Measurements from ENCODE around the gene CHPF.

CHPF gene

GRCh38 chr2:219512524-219513216, 30.9 kb downstream of the CHPF start:
- DNase-seq (ENCODE audit: low read depth), result no peak

DNA sequence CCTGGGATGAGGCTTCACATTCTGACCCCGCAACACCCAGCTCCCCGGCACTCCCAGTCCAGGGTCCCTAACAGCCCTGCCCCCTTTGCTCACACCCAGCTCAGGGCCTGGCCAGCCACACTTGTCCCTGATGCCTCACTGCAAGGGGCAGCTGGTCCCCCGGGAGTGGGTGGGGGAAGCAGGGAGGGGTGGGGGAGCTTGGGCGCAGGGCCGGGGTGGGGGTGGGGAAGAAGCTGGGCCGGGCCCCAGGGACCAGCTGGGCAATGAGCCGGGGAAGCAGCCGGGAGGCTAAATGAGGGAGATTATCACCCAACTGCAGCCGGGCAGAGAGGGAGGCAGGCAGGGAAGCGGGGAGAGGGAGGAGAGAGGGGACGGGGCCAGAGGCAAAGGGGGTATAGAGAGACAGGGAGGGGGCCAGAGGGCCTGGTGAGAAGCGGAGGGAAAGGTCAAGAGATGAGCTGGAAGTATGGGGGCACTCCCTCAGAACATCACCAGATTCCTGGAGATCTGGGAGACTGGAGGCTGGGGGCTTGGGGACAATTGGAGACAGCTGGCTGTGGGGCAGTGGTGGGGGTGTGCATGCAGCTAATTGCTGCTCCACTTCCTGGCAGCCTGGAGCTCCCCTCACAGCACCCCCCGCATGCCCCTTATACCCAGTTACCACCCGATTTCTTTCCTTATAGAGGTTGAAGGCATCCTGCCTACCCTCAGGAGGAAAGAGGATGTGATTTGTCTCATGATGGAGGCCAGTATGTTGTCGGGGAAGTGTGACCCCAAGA, 31.9 kb downstream of the CHPF start:
- DNase-seq (ENCODE audit: low read depth), result no peak

- DNase-seq (ENCODE audit: low read depth), result no peak
These were observed 33.0 kb downstream of the CHPF start for GRCh38 chr2:219510512-219511135.

DNA sequence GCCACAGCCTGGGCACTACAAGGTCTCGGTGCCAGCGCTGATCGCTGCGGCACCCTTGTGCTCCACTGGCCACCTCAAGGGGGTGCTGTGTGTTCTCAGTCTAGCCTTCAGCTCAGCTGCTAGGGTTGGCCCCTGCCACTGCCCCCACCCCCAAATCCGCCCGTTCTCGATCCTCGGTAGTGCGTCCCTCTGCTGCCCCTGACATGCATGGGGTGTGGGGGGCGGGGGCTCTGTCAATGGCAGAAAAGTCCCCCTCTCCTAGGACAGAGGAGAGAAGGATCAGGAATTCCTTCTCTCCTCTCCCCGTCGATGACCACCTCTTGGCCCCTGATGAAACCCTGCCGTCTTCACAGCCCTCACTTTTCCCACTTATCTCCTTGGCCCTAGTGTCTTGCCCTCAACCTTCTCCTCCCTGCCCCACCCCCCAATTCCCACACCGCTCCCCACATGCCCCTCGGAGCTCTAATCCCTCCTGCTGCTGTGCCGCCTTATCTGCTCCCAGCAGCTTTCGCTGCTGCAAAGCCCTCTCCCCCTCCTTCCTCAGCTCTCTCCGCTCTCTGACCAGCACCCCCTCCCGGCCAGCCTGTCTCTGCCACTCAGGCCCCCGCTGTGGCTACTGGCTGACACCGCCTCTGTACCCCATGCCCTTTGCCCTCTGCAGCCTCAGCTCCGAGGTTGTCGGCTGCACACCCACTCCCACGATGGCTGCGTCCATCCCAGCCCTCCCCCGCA, 33.7 kb downstream of the CHPF start:
- no peak for DNase-seq (ENCODE audit: low read depth)

GRCh38 chr2:219508971-219509779, 34.4 kb downstream of the CHPF start:
- no peak for DNase-seq (ENCODE audit: low read depth)

GRCh38 chr2:219508444-219508734, 35.2 kb downstream of the CHPF start:
- no peak for DNase-seq (ENCODE audit: low read depth)

GRCh38 chr2:219507581-219508443, 35.8 kb downstream of the CHPF start:
- no peak for DNase-seq (ENCODE audit: low read depth)

GRCh38 chr2:219506802-219507526, 36.6 kb downstream of the CHPF start:
- DNase-seq (ENCODE audit: low read depth), result no peak

DNA sequence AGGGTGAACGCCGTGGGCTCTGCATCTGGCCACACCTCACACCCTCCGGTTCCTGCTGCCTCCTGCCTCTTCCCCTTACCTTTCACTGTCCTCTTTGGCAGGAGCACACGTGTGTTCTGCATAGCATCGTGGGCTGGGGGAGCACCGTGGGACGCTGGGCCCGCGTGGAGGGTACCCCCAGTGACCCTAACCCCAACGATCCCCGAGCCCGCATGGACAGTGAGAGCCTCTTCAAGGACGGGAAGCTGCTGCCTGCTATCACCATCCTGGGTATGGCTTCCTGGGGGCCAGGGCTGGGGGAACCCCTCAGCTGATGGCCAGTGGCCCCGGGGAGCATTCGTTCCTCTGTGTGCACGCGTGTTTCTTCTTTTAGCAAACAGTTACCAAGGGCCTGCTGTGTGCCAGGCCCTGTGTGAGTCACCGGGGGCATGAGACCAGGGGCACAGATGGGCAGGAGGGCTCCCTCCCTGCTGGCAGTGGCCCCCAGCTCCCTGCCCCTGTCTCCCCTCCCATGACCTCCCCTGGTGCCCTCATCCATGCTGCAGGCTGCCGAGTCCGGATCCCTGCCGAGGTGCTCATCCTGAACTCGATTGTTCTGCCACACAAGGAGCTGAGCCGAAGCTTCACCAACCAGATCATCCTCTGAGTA, 37.3 kb downstream of the CHPF start:
- DNase-seq (ENCODE audit: low read depth), result no peak

DNA sequence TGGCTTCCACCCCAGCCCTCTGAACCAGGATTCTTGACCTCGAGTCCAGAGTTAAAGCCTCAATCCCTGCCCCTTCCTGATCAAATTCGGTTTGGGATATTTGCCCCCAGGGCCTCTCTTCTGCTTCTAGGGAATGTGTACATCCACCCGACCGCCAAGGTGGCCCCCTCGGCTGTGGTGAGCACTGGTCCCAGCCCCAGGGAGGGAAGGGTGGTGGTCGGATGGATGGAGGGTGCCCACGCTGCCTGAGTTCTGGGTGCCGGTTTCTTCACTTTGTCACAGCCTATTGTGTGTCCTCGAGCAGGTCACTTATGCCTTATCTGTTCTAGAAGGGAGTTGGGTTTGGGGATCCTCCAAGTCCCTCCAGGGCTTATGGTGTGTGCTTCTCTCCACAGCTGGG, 38.0 kb downstream of the CHPF start:
- no peak for DNase-seq (ENCODE audit: low read depth)

DNA sequence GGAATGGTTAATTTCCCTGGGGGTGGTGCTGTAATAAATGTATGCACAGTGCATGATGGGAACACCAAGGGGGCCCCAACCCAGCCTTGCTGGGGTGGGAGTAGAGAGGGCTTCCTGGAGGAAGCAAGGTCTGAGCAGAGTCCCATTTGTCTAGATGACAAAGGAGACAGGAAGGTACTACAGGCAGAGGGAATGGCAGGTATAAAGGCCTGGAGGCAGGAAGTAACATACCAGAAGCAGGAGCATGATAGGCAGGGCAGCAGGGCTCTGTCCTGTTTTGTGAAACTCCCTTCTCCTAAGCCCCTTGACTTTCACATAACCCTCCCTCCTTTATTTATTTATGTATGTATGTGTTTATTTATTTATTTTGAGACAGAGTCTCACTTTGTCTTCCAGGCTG, 41.0 kb downstream of the CHPF start:
- DNase-seq (ENCODE audit: low read depth), result no peak

- no peak for DNase-seq (ENCODE audit: low read depth)
These were observed 41.8 kb downstream of the CHPF start for GRCh38 chr2:219501849-219502248.

- DNase-seq (ENCODE audit: low read depth), result no peak
These were observed 43.5 kb downstream of the CHPF start for GRCh38 chr2:219500135-219500534.

DNA sequence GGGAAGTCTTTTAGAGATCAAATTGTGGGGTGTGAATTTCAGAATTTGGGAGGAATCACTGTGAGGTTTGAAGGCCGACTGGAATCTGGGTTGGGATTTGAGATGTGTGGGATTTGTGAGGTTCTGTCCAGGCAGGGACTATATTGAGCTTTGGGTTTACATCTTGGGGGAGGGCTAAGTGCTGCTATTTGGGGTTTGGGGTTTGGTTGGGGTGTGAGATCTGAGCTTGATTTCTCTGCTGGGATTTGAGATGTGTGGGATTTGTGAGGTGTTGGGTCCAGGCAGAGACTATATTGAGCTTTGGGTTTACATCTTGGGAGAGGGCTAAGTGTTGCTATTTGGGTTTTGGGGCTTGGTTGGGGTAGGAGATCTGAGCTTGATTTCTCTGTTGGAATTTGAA, 44.1 kb downstream of the CHPF start:
- no peak for DNase-seq (ENCODE audit: low read depth)

GRCh38 chr2:219499058-219499307, 44.6 kb downstream of the CHPF start:
- no peak for DNase-seq (ENCODE audit: low read depth)

DNA sequence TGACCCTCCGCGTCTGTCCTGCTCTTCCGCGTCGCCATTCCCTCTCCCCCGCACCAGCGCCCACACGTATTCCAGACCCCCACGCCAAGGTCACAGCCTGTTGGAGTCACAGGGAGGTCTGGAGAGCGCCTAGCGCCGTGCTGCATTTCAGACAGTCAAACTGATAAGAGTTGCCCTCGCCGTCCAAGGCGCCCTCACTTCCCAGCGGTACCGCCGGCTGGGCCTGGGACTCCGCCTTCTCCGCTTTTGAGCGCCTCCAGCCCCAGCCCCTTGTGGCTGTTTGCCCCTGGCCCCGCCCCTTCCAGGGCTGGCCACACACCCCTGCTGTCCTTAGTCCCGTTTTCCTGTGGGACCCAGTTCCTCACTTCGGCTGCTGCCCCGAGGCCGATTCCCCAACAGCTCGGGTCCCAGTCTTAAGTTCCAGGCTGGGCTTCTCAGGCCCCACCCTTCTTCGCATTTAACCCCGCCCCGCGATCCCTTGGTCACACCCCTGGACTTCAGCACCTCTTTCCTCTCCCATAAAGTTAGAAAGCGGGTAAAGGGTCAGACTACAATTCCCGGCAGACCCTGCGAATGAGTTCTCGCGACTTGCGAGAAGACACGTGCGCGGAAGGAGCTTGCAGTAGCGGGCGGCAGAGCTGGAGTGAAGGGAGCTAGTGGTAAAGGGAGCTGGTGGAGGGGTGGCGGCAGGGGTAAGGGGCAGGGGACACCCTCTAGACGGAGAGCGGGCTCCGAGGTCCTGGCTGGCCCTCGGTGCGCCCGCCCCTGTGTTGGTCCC, 45.1 kb downstream of the CHPF start, which contains the start of gene GMPPA:
TSS of gene GMPPA (plus strand) at position 612 of the 778 bp plus-strand sequence. CDS start 1,085 bp downstream, outside the sequence.
- DNase-seq (ENCODE audit: low read depth), result peak; percentile 82

DNA sequence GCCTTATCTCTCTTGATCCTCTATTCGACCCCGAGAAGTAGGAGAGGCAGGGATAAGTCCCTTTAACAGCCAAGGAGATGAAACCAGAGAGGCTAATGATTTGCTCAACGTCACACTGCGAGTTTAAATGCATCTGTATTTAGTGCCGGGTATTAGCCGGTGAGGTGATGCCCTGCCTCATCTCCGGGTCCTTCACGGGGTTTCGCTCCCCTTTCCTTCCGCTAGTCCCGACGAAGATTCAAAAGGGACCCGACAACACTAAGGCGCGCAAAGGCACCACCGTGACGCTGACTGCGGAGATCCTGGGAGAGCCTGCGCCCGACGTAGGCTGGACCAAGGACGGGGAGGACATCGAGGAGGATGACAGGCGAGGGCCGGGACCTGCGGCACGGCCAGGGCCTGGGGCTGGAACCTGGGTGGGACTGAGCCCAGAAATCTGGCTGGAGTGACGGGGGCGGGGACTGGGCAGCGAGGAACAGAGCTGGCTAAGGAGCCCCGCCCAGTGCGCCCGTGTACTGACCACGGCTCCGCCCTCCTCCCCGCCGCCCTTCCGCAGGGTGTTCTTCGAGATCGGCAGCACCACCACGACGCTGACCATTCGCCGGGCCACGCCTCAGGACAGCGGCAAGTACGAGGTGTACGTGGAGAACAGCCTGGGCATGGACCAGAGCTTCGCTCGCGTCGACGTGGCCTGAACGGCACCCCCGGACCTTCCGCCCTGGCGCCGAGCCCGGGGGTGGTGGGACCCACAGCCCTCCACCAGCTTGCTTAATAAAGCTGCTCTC, 45.9 kb downstream of the CHPF start:
- DNase-seq (ENCODE audit: low read depth), result no peak

DNA sequence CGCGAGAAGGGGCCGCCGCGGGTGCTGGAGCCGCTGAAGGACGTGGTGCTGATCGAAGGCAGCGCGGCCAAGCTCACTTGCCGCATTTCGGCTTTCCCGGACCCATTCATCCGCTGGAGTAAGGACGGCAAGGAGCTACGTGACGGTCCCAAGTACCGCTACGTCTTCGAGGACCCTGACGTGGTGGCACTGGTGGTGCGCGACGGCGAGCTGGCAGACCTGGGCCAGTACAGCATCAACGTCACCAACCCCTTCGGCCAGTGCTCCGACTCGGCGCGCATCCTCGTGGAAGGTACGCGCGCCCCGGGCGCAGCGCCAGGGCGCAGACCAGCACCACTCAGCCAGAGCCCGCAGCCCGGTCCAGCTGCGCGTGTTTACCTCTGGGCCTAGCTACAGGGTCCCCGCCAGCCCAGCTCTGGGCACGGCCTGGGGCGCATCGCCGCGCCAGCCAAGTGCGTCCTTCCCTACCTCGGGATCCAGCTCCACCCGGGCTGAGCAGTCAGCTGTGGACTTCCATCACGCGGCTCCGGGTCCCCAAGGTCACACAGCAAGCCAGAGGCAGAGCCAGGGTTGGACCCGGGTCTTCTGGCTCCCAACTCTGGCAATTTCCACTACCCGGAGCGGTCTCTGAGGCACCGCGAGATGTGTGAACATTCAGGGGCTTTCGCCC, 46.6 kb downstream of the CHPF start:
- no peak for DNase-seq (ENCODE audit: low read depth)

All from activated T-helper 1 cell treated with Interleukin-2 at 50 U/mL for 16 hours (primary cell).